ENCODE measurements around the gene SEC61A1.

The SEC61A1 gene

GRCh38 chr3:128051837-128052594 lies at the start of gene SEC61A1:
TSS of gene SEC61A1 (plus strand) at chr3:128052437. CDS start at chr3:128052553, 116 bp downstream.
- peak; percentile 86 for DNase-seq

DNA sequence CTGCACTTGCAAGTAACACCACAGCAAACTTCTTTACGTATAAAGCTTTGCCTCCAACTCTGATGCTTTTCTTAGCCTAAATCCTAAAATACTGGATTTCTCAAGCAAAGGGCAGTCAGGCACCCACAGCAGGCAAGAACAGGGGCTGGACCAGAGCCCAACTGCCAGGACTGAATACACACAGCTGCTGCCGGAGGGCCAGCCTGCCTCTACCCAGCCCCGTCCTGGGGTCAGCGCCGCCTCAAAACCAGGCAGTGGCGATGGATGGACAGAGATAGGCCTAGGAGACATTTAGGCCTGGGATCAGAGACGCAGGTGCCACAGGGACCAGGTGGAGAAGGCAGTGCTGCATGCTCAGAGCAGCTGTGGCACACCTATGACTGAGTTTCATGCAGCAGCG lies 47.6 kb upstream of the SEC61A1 start:
- no peak for DNase-seq

GRCh38 chr3:128006061-128007032 lies 45.9 kb upstream of the SEC61A1 start:
- DNase-seq, result no peak

DNA sequence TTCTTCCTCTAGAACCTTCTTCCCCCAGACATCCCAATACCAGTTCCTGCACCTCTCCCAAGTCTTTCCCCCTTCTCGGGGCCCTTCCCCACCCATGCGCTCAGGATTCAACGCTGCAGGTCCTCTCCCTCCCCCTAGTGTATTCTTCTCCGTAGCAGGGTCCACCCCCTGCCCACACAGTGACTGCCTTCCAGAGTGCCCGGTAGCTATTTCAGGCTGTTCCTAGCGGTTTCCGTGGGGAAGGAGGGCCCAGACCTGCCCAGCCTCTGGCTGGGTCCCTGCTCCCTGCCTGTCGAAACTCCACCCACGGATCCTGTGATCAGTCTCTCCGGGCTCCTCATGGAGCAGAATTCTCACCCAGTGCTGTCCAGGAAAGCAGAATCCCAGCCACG lies 45.2 kb upstream of the SEC61A1 start:
- DNase-seq, result no peak

DNA sequence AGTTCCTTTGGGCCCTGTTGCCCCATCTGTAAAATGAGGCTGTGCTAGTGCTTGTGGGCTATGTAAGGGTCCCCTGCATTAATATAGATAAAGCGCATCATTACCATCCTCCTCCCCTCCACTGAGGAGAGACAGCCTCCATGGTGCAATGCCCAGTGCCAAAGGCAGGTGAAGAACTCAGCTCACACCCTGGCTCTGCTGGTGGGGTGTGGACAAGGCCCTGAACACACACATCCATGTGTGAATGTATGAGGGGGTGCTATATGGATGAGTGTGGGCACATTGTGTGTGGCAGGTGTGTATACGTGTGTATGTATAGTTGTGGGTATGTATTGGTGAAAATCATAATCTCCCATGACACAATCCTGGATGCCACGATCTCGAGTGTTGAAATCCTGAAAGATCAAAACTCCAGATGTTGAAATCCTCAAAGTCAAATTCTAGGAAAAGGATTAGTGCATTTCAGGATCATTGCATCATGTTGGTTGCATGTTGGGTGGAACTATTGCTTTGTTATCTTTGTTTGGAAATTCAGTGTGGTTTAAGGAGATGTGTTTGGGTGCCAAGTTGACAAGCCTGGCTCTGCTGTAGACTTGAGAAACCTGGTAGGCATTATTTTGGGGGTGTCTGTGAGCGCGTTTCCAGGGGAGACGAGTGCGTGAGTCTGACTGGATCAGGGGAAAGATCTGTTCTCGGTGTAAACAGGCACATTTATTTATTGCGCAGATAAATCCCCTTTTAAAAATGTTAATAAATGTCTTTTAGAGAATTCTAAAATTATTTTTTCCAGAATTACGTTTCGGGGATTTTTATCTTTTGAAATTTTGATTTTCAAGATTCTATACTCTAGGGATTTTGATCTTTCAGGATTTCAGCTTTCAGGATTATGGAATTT lies 42.0 kb upstream of the SEC61A1 start:
- no peak for DNase-seq

DNA sequence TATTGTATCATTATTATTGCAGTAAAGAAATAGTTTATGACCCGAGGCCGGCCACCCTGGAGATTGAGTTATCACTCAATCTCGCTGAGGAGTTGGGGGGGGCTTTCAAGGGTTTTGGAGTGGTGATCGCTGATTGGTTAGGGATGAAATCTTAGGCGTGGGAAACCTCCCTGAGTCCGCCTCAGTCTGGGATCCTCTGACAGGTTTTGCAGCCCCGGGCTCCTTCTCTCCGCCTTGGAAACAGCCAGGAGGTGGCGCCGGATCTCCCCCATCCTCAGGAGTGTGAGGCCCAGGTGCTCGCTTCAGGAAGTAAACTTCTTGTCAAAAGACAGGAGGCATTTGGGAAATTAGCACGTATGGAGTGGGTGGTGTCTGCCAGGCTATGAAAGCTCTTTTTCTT lies 41.1 kb upstream of the SEC61A1 start:
- DNase-seq, result no peak

DNA sequence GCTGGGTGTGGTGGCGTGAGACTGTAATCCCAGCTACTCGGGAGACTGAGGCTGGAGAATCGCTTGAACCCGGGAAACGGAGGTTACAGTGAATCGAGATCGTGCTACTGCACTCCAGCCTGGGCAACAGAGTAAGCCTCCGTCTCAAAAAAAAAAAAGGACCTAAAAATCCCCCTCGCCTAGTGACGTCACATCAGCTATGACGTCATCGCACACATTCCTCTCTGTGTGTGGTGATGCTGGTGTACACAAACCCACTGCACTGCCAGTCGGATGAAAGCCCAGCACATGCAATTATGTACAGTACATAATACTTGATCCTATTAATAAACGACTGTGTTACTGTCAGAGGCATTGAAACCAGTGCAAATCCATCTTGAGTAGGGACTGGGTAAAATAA lies 40.2 kb upstream of the SEC61A1 start:
- no peak for DNase-seq

GRCh38 chr3:128014548-128014947 lies 37.7 kb upstream of the SEC61A1 start:
- DNase-seq, result no peak

DNA sequence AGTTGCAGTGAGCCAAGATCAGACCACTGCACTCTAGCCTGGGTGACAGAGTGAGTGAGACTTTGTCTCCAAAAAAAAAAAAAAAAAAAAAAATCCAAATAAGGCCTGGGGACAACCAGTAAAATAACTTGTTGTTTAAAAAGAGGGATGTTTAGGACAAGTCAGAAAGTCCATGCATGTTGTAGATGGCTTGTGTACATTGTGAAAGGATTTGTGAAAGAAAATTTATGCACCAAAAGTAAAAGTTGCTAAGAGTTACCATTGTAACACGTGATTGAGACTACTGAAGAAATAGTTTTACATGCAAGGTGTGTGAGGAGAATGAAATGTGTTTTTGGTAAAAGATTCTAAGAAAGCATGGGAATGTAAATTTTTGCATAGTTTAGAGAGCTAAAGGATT lies 35.7 kb upstream of the SEC61A1 start:
- DNase-seq, result no peak

DNA sequence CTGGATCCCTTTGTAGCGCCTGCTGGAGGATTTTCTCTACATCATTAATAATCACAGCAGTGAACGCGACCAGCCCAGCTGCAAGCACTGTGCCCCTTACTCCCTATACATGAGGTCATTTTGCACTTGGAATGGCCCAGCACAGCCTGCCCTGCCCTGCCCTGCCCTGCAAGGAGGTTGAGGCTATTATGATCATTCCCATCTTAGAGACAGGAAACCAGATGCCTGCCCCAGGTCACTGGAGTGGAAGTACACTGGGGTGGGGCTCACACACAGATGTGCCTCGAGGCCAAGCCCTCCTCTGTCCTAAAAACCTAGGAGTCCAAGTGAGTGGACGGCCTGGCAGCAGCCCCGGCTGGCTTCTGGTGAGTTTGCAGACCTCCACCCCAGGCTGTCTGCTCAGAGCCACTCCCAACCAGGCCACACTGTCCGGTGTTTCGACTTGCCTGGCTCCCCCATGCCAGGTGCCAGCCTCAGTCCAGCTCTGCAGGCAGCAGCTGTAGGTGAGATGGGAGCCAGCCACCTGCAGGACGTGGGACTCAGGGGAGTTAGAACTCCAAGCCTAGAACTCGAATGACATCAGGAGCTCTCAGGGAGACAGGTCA lies 30.4 kb upstream of the SEC61A1 start:
- no peak for DNase-seq

DNA sequence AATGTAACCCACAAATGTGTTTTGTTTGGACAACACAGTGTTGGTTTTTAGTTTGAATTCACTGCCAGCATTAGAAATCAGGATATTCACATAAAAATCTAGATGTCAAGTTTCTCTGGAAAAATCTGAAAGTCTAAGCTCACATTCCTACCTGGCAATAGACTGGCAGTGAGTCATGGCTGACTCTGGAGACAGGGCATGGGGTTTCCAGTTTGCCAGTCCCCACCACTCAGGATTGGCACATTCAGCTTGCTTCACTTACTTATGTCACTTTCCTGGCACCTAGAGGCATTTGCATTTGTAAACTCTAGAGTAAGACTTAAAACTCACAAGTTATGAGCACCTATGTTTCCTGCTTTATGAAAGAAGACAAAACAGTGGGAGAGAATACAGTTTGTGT lies 19.1 kb upstream of the SEC61A1 start:
- DNase-seq, result no peak

DNA sequence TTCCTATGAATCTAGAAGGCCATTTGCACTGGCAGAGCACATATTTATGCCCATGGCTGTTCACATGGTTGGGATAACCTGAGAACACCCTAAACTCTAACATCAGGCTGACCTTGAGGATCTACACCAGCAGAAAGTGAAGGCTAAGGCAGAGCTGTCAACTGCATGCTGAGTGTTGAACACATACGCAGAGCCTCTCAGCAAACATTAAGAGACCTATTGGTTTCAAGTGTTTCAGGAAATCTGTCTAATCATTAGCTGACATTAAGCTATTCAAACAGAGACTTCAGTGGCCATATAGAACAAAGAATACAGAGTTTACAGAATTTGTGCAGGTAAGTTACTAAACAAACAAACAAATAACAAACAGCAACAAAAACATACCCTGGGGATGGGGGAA lies 16.1 kb upstream of the SEC61A1 start:
- no peak for DNase-seq

GRCh38 chr3:128040041-128040440 lies 12.2 kb upstream of the SEC61A1 start:
- no peak for DNase-seq

DNA sequence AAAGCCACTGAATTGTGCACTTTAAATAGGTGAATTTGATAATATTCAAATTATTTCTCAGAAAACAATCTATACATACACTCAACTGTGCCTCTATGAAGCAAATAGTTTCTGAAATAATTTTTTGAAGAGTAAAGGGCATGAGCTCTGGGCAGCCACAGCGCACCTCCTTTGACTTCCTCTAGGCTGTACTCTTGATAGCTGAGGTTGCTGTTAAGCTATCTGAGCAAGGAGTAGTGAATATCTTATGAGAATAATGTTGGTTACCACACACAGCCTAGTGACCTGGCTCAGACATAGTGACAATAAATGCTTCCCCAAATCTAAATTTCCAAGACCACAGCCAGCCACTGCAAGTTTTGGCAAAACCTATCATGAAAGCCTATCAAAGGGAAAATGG lies 11.6 kb upstream of the SEC61A1 start:
- no peak for DNase-seq

GRCh38 chr3:128041344-128041743 lies 10.9 kb upstream of the SEC61A1 start:
- DNase-seq, result no peak

GRCh38 chr3:128050597-128050996 lies 1.6 kb upstream of the SEC61A1 start:
- DNase-seq, result no peak

DNA sequence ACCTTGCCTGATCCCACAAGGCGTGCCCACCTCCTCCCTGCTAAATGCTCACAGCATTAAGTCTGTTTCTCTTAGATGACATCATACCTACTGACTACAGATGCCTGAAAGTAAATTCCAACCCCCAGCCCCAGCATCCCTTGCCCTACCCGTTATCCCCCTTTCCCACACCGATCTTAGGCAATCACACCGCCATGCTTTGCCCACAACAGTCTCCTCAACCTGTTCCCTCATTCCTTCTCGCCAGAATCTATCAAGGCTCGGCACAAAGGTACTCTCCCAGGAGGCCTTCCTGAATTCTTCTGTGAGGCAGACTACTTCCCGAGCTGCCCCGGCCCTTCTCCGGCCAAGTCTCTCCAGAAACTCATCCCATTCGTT lies 789 bp upstream of the SEC61A1 start:
- no peak for DNase-seq

DNA sequence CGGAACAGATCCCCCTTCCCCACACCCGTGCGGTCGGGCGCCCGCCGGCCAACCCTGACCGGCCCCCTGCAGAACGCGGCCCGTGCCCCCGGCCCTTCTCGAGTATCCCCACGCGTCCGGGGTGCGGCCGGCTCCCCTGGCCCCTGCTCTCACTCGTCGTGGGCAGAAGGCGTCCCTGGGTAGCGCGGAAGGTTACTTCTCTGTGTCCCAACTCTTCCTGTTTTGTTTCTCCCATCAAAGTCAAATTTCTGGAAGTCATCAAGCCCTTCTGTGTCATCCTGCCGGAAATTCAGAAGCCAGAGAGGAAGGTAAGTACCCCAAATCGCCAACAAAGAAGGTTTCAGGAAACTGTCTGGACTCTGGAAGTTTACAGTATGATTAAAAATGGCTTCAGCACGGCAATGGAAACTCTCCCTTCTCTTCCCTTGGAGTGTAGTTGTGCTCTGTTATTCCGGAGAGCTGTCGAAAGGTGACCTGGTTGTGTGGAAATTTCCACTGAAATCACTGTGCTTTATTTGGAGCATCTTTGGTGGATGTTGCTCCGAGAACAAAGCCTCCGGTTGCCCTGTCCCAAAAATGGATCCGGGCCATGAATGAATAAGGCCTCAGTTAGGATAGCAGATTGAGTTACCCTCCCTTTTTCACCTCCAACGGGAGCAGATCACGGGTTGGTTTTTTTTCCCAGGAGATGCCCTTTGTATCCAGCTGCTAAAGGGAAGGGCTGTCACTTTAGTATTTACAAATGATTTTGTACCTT lies 536 bp downstream of the SEC61A1 start:
- no peak for DNase-seq

- DNase-seq, result no peak
Measured at GRCh38 chr3:128053614-128054013, 1.4 kb downstream of the SEC61A1 start.

GRCh38 chr3:128054367-128054766 lies 2.1 kb downstream of the SEC61A1 start:
- DNase-seq, result no peak

- no peak for DNase-seq
Measured at GRCh38 chr3:128056258-128056657, 4.0 kb downstream of the SEC61A1 start.
